ENCODE data around the gene IQCK.
"Not testable (repeated sequence)": the region's sequence is repeated elsewhere in the genome, so short reads cannot be mapped to it uniquely, and the experiment has no call there.

The IQCK gene

GRCh38 chr16:19700319-19700781 lies 17.7 kb upstream of the IQCK start:
- DNase-seq: no peak

- no peak for DNase-seq
These were observed 17.0 kb upstream of the IQCK start for GRCh38 chr16:19701091-19701490.

GRCh38 chr16:19703172-19703889 lies 14.7 kb upstream of the IQCK start:
- DNase-seq: no peak

- DNase-seq: no peak
These were observed 13.5 kb upstream of the IQCK start for GRCh38 chr16:19704321-19705145.

GRCh38 chr16:19705146-19705501 lies 12.9 kb upstream of the IQCK start:
- DNase-seq: no peak

- no peak for DNase-seq
These were observed 12.2 kb upstream of the IQCK start for GRCh38 chr16:19705843-19706242.

- DNase-seq: no peak
These were observed 11.2 kb upstream of the IQCK start for GRCh38 chr16:19706846-19707245.

GRCh38 chr16:19707569-19708295 lies 10.3 kb upstream of the IQCK start:
- no peak for DNase-seq

- DNase-seq: no peak
These were observed 9.5 kb upstream of the IQCK start for GRCh38 chr16:19708296-19709205.

GRCh38 chr16:19709381-19710136 lies 8.5 kb upstream of the IQCK start:
- no peak for DNase-seq

- no peak for DNase-seq
These were observed 7.7 kb upstream of the IQCK start for GRCh38 chr16:19710191-19710908.

GRCh38 chr16:19710991-19711545 lies 7.0 kb upstream of the IQCK start:
- no peak for DNase-seq

- DNase-seq: no peak
These were observed 6.4 kb upstream of the IQCK start for GRCh38 chr16:19711643-19712042.

- DNase-seq: no peak
These were observed 5.5 kb upstream of the IQCK start for GRCh38 chr16:19712418-19713058.

- DNase-seq: no peak
These were observed 4.4 kb upstream of the IQCK start for GRCh38 chr16:19713697-19714096.

GRCh38 chr16:19715566-19715965 lies 2.5 kb upstream of the IQCK start:
- no peak for DNase-seq

- DNase-seq: no peak
These were observed 1.9 kb upstream of the IQCK start for GRCh38 chr16:19716183-19716582.

GRCh38 chr16:19716728-19717127 lies 1.3 kb upstream of the IQCK start:
- DNase-seq: not testable (repeated sequence)

GRCh38 chr16:19717314-19717713 lies 757 bp upstream of the IQCK start:
- no peak for DNase-seq

- DNase-seq: no peak
These were observed 524 bp downstream of the IQCK start for GRCh38 chr16:19718624-19718965.

All from right forelimb (tissue), 1 donor.